ENCODE results near the gene CD82.
"Not testable (repeated sequence)": the region's sequence is repeated elsewhere in the genome, so short reads cannot be mapped to it uniquely, and the experiment has no call there.

Gene CD82

GRCh38 chr11:44535191-44535980 lies 30.1 kb upstream of the CD82 start:
- no peak for DNase-seq

GRCh38 chr11:44536788-44537516 lies 28.5 kb upstream of the CD82 start:
- DNase-seq: no peak

GRCh38 chr11:44537679-44538078 lies 27.8 kb upstream of the CD82 start:
- DNase-seq: no peak

- DNase-seq: peak; percentile 75
Observed at GRCh38 chr11:44538375-44539054, 26.9 kb upstream of the CD82 start.

- no peak for DNase-seq
Observed at GRCh38 chr11:44539971-44540370, 25.5 kb upstream of the CD82 start.

DNA sequence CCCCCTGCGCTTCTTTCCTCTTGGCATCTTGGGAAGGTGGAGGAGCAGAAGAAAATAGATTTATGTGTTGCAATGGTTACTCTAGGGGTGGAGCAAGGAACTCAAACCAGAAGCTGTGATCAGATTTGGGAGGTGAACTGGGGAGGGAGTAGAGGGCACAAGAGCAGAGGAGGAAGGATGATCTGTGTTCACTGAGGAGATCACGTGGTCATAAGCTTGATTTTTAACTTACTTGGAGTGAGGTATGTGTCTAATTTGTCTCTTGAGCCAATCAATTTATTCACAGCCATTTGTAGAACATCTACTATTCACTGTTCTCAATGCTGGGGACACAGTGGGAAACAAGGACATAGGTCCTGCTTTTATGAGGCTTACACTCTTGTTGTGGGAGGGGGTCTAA lies 24.8 kb upstream of the CD82 start:
- DNase-seq: no peak

DNA sequence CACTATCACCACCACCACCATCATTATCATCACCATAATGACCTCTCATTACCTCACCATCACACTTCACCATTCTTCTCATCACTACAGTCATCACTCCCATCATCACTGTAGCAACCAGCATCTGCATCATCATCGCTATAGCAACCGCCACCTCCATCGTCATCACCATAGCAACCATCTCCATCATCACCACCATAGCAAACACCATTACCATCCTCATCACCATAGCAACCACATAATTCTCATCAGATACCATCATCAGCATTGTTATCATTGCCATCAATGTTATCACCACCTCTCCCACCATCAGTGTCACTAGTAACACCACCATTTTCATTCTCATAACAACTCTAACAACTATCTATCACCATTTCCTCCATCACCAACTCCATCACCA lies 23.1 kb upstream of the CD82 start:
- DNase-seq: no peak

GRCh38 chr11:44546984-44547383 lies 18.5 kb upstream of the CD82 start:
- DNase-seq: not testable (repeated sequence)

DNA sequence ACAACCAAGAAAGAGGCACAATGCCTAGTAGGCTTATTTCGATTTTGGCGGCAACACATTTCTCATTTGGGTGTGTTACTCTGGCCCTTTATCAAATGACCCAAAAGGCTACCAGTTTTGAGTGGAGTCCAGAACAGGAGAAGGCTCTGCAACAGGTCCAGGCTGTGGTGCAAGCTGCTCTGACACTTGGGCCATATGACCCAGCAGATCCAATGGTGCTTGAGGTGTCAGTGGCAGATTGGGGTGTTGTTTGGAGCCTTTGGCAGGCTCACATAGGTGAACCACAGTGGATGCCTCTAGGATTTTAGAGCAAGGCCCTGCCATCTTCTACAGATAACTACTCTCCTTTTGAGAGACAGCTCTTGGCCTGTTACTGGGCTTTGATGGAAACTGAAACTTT lies 17.9 kb upstream of the CD82 start:
- not testable (repeated sequence) for DNase-seq

- DNase-seq: no peak
Observed at GRCh38 chr11:44548032-44548695, 17.3 kb upstream of the CD82 start.

DNA sequence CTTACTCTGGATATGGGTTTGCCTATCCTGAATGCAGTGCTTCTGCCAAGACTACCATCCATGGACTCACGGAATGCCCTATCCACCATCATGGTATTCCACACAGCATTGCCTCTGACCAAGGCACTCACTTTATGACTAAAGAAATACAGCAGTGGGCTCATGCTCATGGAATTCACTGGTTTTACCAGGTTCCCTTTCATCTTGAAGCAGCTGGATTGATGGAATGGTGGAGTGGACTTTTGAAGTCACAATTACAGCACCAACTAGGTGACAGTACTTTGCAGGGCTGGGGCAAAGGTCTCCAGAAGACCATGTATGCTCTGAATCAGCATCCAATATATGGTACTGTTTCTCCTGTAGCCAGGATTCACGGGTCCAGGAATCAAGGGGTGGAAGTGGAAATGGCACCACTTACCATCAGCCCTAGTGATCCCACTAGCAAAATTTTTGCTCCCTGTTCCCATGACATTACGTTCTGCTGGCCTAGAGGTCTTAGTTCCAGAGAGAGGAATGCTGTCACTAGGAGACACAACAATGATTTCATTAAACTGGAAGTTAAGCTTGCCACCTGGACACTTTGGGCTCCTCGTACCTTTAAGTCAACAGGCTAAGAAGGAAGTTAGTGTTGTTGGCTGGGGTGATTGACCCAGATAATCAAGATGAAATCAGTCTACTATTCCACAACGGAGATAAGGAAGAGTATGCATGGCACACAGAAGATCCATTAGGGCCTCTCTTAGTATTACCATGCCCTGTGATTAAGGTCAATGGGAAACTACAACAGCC lies 16.3 kb upstream of the CD82 start:
- DNase-seq: not testable (repeated sequence)

- no peak for DNase-seq
Observed at GRCh38 chr11:44550123-44550522, 15.3 kb upstream of the CD82 start.

DNA sequence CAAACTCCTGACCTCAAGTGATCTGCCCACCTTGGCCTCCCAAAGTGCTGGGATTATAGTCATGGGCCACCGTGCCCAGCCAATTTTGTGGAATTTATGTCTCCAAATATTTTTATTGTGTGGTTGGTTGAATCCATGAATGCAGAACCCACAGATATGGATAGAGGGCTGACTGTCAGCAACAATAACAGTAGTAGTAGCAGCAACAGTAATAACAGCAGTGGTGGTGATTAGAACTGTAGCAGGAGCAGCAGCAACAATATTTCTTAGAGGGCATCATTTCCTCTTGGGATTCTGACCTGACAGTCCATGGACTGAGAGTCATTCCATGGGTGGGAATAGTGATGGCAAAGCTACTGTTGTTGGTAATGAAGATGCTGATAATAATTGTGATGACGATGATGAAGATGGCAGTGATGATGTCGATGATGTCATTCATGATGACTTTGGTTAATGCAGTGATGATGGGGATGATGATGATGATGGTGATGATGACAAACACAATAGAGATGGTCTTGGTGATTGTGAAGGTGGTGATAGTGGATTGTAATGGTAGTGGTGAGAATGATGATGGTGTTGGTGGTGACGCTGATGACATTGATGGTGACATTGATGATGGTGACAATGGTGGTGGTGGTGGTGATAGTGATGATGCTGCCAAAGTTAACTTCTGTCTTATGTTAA lies 13.9 kb upstream of the CD82 start:
- no peak for DNase-seq

DNA sequence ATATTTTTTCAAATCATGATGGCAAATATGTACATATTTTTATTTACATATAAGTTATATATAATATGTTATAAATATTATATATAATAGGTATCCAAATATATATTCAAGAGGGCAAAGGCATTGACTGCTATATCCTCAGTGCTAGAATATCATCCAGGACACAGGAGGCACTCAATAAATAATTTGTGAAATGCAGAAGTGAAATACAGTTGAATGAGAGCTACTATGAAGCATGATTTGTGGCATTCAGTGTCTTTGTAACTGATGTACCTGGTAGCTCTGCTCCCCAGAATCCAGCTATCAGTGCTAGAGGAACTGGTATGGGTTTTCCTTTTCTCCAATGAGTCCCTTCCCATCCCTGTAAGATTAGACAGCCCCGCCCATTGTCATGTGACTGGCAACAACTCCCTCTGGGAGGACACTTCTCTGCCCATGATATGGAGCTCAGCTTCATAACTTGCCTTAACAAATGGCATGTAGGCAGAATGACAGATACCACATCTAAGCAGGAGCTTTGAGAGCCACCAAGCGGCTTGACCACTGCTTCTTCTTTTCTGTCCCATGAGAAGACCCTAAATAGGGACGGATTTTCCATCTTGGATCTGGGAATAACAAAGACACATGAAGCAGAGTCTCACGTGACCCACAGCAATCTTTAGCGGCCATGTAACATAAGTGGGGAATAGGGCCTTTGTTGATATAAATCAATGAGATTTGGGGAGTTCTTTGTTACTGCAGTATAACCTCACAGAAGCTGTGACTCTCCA lies 10.2 kb upstream of the CD82 start:
- DNase-seq: no peak

DNA sequence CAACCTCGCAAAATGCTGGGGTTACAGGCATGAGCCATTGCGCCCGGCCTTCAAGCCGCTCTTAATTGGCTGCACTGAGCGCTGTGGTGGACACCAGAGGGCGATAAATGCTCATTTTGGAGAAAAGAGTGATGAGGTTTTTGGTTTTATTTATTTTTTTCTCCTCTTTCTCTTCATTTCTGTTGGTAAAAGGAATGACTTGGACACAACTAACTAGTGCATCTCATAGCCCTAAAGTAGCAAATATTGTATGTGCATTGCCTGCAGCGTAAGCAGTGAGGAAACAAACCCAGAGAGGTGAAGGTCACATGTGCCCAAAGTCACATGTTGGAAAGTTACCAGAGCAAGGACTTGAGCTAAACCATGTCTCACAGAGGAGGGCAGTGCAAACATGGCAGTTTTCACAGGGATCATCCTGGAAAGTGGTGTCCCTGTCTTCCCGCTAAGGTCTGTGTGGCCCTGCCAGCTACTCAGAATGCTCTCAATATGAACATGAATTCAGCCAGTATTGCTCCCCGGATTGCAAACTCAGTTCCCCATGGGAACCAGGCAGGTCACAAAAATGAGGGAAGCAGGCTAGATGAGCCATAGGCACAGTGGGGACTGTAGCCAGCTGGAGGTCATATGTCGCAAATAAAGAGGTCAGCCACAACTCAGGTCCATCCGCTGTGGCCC lies 8.6 kb upstream of the CD82 start:
- peak; percentile 70 for DNase-seq

- no peak for DNase-seq
Observed at GRCh38 chr11:44557464-44557863, 8.0 kb upstream of the CD82 start.

DNA sequence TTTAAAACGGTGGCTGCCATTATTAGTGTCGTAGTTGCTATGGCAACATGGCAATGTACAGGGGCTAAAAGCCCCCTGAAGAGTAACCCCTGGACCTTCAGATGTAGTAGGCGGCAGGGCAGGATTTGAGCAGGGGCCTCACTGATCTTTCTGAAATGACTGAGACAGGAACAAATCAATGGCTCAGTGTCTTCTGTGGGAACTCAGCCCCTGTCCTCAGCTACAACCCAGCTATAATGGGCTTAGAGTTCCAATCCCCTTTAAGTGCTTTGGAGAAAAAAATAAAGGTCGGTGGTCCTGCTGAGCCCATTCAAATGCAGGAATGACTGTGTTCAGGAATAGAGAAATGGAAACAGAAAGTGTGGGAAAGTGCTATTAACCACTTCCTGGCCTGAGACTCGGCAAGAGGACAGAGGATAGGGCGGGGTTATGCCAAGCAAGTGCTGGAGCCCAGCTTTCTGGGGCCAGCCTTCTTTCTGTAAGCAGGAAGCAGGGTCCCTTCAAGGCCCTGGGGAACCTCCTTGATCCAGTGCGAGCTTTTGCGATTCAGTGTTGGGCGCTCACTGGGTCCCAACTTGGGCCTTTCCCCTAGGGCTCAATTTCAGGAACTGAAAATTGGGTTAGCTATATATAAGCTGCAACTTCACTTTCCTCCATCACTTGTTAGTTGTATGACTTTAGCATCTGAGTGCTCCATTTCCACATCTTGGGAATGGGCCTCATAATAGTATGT lies 6.1 kb upstream of the CD82 start:
- no peak for DNase-seq

GRCh38 chr11:44559940-44560300 lies 5.5 kb upstream of the CD82 start:
- DNase-seq: not testable (repeated sequence)

GRCh38 chr11:44561275-44561805 lies 4.1 kb upstream of the CD82 start:
- no peak for DNase-seq

All from activated T-cell treated with anti-CD3 and anti-CD28 coated beads, Interleukin-2, amount 50 U/mL, for 1 hour (primary cell).